A549 treated with Hydrocortisone at 1 μM for 4 hours (cell line): Measurements from ENCODE around the gene CSRP2. TPM values are rescaled to one million over a fixed set of nuclear protein-coding genes. Genes with fewer than 3 reads are reported as not detected.

ENCODE experiments used
- total RNA-seq: library from RNA; stranded (reverse); fragments of 200-300 nt; extraction: Qiagen RNA extraction; gene quantifications from 5 replicates; pipeline ENCODE4 v1.2.3, GENCODE V29; 2022

Gene CSRP2
- total RNA-seq, result 19.5 to 21.3 TPM (median 20.3 TPM) in 5 replicates

GRCh38 chr12:76878899-76879709, at the start of gene CSRP2:
Gene CSRP2 (minus strand): TSS chr12:76879019. CDS start chr12:76866260, 12,759 bp downstream.

Other genes starting within 250 kb of the CSRP2 start
- 8.2 to 17.3 TPM (median 10.7 TPM) in 5 replicates for gene ZDHHC17, start 114.9 kb downstream of the CSRP2 start, total RNA-seq
- 5.6 to 8.6 TPM (median 7.7 TPM) in 5 replicates for gene E2F7, start 186.6 kb upstream of the CSRP2 start, total RNA-seq